ENCODE measurements around the gene MMP23B.
"Not testable (repeated sequence)": the region's sequence is repeated elsewhere in the genome, so short reads cannot be mapped to it uniquely, and the experiment has no call there.

GRCh38 chr1:1676087-1676486, 44.1 kb downstream of the MMP23B start:
- not testable (repeated sequence) for TF ChIP-seq CTCF, POLR2A, EP300, POLR2AphosphoS5 (IDR thresholded peaks at IDR 0.05)

Data from gastroesophageal sphincter (tissue), 3 donors.